GM10248 (cell line): ENCODE results near the gene TSLP.

Experiments
- CTCF ChIA-PET: fragments of 300-600 bp; sonication (Branson Sonifier 250); formaldehyde crosslinking; extraction: SDS; loops from one replicate; lab custom pipeline; 2021; ENCODE audit warnings: antibody characterized with exemption; lab: Yijun Ruan, JAX
- POLR2A ChIA-PET: fragments of 350-650 bp; sonication (Branson Sonifier 250); formaldehyde crosslinking; extraction: SDS; loops from one replicate; lab custom pipeline; 2020; ENCODE audit warnings: antibody characterized with exemption; lab: Yijun Ruan, JAX
- DNase-seq: peaks from one replicate; pipeline ENCODE4 v3.0.0; 2012; ENCODE audit errors: extremely low spot score
- TF ChIP-seq, protein P1 (sequence below): IDR thresholded peaks from 2 replicates; pipeline ENCODE4 v1.5.1; 2012; ENCODE audit warnings: mild to moderate bottlenecking, low read depth; ENCODE audit errors: extremely low read depth, missing control alignments, control extremely low read depth

Gene TSLP

DNA sequence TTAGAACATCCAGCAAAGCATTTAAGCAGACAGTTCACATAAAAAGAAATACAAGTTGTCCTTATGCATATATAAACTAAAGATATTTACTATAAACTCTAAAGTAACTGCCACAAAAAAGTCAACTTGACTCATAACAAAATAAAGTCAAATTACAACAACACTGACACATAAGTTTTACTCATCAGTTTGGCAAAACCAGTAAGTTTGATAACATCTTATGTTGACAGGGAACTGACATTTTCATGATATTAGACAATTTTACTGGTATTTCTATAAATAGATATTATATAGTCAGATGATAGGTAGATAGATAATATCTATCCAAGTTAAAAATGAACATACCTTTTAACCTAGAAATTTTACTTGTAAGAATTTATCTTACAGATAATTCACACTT is 9.9 kb upstream of the TSLP start:
- CTCF ChIA-PET, result no interaction called here
- DNase-seq, result no peak
- POLR2A ChIA-PET, result no interaction called here
- TF ChIP-seq, protein P1, sequence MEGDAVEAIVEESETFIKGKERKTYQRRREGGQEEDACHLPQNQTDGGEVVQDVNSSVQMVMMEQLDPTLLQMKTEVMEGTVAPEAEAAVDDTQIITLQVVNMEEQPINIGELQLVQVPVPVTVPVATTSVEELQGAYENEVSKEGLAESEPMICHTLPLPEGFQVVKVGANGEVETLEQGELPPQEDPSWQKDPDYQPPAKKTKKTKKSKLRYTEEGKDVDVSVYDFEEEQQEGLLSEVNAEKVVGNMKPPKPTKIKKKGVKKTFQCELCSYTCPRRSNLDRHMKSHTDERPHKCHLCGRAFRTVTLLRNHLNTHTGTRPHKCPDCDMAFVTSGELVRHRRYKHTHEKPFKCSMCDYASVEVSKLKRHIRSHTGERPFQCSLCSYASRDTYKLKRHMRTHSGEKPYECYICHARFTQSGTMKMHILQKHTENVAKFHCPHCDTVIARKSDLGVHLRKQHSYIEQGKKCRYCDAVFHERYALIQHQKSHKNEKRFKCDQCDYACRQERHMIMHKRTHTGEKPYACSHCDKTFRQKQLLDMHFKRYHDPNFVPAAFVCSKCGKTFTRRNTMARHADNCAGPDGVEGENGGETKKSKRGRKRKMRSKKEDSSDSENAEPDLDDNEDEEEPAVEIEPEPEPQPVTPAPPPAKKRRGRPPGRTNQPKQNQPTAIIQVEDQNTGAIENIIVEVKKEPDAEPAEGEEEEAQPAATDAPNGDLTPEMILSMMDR, result no peak

DNA sequence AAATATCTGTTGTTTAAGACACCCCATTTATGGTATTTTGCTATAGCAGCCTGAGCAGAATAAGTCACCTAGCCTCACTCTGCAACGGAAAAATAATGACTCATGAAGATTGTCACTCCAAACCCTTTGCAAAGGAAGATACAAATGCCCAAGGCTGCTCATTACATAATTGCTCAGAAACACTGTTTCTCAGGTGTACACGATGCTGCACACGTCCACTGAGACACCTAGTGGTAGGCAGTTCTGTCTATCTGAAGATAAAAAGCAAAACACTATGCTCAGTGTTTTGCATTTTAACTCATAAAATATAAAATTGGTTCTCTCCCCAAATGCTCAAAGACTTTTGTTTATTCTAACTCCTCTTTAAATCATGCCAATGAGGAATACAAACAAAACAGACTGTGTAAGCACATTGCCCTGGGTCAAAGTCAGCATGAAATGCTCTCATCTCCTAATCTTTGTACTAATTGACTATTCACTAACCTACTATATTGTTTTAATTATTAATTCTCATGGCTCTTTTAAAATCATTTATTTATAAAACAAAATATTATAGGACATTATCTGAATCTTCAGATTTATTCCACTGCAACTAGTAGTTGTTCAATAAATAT is 7.7 kb upstream of the TSLP start:
- TF ChIP-seq, protein P1, result peak; percentile 54
- ChIA-PET CTCF (interaction anchor here (1.7 kb wide), 1 partner anchor 307 kb away, joined by 7 read pairs; no protein-coding TSS in a partner anchor), POLR2A (no interaction called here)
- DNase-seq, result no peak

DNA sequence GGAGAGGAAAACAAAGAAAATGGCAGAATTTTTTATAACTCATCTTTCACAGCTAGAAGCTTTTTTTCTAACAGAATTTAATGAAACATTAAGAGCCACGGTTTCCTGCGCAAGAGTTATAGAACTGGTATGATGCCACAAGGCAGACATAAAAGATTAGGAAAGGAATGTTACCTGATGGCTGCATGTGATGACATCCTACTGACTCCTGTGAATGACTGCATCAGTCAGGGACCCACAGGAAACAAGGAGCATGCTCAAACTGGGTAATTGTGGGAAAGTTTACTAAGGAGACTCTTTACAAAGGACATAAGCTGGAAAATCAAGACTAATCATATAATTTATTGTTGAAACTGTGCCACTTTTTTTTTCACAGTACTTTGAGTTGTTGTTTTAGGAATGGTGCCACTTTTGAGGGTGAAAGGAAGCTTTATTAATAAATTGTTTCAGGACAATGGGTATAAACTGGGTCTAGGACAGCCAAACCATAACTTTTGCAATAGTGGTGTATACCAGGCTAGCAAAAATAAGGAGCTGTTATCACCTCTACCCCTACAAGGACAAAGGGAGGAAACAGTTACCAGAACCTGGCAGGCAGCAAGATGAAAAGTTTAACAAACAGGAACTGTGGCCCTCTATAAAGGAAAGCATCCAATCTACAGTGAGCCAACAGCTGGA is 5.1 kb upstream of the TSLP start:
- DNase-seq, result no peak
- ChIA-PET CTCF (interaction anchor here (1.0 to 1.1 kb wide), 2 partner anchors 12 to 19 kb away, joined by 3 read pairs; no protein-coding TSS in a partner anchor), POLR2A (no interaction called here)
- TF ChIP-seq, protein P1, result no peak

DNA sequence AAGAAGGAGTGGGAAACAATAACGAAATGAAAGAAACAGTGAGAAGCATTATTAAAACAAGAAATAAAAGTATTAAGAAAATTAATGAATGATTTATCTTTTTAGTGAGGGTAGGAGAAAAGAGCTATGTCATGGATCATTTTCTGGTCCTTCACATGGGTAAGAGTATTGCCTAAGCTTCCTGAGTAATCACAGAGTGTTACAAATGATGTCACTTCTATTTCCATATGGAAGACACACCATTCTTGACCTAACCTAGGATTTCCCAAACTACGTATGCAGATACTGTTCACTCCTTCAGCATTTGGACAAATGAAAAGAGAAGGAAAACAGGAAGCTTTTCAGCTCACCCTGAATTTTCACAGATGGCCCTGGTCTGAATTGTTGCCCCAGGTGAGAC is 3.3 kb upstream of the TSLP start:
- no peak for DNase-seq
- TF ChIP-seq, protein P1, result no peak
- POLR2A ChIA-PET, result no interaction called here
- CTCF ChIA-PET, result interaction anchor here (1.2 kb wide), 1 partner anchor 17 kb away, joined by 3 read pairs; no protein-coding TSS in a partner anchor

DNA sequence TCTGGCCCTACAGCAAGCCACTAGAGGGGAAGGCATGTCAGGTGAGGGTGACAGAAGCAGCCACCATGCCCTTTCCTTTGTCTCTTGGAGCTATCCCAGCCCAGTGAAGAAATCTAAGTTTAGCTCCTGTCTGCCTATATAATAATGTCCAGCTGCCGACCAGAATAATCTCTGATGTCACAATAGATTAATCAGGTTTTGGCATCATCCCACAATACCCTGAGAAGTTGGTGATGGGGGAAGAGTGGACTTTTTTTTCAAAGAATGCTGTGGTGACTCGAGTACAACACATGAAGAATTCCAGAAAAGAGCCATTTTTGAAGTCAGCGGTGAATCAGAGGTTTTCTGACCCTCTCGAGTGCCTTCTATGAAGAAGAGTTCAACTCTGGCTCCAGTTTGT is 1.7 kb upstream of the TSLP start:
- DNase-seq, result no peak
- ChIA-PET CTCF (interaction anchor here (1.4 kb wide), 1 partner anchor 10 kb away, joined by 3 read pairs; no protein-coding TSS in a partner anchor), POLR2A (no interaction called here)
- TF ChIP-seq, protein P1, result no peak

DNA sequence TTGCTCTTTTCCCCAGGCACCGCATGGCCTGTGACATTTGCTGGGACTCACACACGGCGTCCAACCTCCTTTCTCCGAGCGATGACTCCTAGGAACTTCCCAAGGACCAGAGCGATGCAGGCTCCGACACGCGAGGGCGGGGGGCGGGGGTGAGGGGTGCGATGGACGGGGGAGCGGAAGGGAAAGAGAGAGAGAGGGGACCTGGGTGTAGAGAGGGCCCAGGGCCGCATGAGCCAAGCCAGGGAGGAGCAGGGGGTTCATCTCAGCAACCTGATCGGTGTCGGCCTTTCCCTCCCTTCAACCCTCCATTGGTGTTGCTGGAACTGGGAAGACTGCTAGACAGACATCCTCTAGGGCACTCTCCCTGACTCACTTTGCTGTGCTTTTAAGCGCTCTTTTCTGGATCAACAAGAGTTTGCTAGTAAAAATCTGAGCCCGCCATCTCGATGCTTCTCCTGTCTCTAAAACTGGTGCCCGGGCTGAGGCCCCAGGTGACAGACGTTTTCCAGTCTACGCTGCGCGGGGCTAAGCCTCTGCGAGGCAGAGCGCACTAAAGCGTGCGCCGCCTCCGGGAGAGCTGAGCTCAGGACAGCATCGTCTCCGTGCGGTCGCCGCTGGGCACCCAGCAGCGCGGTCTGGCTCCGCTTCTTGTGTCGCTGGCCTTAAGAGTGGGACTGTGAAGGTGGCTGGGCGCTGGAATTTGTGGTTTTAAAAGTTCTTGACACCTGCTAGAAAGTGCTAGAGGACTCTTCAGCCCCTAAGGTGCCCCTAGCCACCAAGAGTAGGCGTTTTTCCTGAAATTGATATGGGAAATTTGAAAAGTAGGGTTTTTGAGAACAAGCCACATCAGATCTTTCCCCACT is 1.0 kb upstream of the TSLP start:
- TF ChIP-seq, protein P1, result no peak
- DNase-seq, result peak; percentile 39
- POLR2A ChIA-PET, result no interaction called here
- CTCF ChIA-PET, result no interaction called here
